Activated T-cell treated with anti-CD3 and anti-CD28 coated beads, Interleukin-2, amount 50 U/mL, for 1 hour (primary cell): Measurements from ENCODE around the gene TMUB1.
A peak's percentile ranks its signal among the peaks of the same experiment; 100 is the strongest.
"Not testable (repeated sequence)": the region's sequence is repeated elsewhere in the genome, so short reads cannot be mapped to it uniquely, and the experiment has no call there.

Source experiments
- DNase-seq: peaks from one replicate; pipeline ENCODE4 v3.0.0-alpha.2; 2020

TMUB1 gene

DNA sequence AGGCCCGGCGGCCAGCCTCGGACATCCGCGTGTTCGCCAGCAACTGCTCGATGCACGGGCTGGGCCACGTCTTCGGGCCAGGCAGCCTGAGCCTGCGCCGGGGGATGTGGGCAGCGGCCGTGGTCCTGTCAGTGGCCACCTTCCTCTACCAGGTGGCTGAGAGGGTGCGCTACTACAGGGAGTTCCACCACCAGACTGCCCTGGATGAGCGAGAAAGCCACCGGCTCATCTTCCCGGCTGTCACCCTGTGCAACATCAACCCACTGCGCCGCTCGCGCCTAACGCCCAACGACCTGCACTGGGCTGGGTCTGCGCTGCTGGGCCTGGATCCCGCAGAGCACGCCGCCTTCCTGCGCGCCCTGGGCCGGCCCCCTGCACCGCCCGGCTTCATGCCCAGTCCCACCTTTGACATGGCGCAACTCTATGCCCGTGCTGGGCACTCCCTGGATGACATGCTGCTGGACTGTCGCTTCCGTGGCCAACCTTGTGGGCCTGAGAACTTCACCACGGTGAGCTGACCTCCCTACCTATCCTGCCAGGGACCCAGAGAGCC is 34.3 kb downstream of the TMUB1 start:
- DNase-seq = no peak

GRCh38 chr7:151047976-151048815 is 35.1 kb downstream of the TMUB1 start, which contains the start of gene ASIC3:
ASIC3 (plus strand) TSS chr7:151048531; CDS start chr7:151048886, 355 bp downstream.
- DNase-seq = no peak

GRCh38 chr7:151046603-151047573 is 36.4 kb downstream of the TMUB1 start:
- no peak for DNase-seq

GRCh38 chr7:151045967-151046366 is 37.3 kb downstream of the TMUB1 start:
- DNase-seq = no peak

- no peak for DNase-seq
Observed at GRCh38 chr7:151045262-151045661, 38.0 kb downstream of the TMUB1 start.

- DNase-seq = no peak
Observed at GRCh38 chr7:151043959-151044358, 39.3 kb downstream of the TMUB1 start.

DNA sequence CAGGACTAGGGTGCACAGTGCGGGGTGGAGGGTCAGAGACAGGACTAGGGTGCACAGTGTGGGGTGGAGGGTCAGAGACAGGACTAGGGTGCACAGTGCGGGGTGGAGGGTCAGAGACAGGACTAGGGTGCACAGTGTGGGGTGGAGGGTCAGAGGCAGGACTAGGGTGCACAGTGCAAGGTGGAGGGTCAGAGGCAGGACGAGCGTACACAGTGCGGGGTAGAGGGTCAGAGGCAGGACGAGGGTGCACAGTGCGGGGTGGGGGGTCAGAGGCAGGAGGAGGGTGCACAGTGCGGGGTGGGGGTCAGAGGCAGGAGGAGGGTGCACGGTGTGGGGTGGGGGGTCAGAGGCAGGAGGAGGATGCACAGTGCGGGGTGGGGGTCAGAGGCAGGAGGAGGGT is 39.8 kb downstream of the TMUB1 start:
- not testable (repeated sequence) for DNase-seq

- DNase-seq = no peak
Observed at GRCh38 chr7:151040616-151041375, 42.5 kb downstream of the TMUB1 start.

- DNase-seq = no peak
Observed at GRCh38 chr7:151039850-151040548, 43.3 kb downstream of the TMUB1 start.

DNA sequence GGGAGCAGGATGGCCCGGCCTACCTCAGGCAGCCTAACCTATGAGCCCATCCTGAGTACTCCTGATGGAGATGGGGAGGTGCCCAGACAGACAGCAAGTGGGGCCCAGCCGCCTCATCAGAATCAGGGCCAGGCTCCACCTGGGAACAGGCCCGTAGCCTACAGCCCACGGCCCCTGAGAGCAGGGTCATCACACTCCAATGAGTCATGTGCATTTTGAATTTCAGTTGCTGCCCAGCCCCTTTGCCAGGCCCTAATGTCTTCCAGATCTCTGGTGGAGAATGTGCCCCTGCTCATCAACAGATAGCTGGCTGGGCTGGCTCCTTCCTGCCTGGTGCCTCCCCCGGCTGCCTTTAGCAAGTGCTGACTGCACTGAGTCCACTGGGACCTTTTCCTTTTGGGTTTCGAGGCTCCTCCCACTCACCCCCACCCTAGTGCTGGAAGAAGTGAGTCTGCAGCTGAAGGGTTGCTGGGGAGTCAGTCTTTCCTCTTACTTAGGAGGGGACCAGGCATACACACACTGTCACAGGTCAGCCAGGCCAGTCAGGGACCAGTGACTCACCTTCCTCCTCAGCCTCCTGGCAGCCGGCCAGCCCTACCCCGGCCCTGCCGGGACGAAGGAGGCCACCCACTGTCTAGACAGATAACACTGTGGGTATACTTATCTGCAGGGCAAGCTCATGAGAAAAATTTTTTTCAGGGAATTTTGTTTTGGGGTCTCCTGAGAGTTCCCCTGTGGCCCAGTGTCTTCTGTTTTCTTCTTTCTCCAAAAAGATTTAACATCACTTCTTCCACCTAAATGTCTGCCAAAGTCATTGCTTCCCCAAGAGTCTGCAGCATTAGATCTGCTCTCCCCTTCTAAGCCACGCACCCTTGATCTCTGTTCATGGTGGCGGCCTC is 44.1 kb downstream of the TMUB1 start:
- DNase-seq = peak; percentile 54

DNA sequence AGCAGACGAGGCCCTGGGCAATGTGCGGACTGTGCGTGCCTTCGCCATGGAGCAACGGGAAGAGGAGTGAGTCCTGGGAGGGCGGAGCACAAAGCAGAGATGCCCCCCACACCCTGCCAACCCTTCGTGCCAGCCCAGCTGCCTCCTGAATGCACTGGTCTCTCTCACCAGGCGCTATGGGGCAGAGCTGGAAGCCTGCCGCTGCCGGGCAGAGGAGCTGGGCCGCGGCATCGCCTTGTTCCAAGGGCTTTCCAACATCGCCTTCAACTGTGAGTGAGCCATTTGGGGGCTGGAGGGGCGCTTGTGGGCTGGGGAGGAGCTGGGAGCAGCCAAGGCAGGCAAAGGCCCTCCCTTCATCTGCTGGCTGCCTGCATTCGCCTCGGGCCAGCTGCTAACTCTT is 47.4 kb downstream of the TMUB1 start:
- no peak for DNase-seq

DNA sequence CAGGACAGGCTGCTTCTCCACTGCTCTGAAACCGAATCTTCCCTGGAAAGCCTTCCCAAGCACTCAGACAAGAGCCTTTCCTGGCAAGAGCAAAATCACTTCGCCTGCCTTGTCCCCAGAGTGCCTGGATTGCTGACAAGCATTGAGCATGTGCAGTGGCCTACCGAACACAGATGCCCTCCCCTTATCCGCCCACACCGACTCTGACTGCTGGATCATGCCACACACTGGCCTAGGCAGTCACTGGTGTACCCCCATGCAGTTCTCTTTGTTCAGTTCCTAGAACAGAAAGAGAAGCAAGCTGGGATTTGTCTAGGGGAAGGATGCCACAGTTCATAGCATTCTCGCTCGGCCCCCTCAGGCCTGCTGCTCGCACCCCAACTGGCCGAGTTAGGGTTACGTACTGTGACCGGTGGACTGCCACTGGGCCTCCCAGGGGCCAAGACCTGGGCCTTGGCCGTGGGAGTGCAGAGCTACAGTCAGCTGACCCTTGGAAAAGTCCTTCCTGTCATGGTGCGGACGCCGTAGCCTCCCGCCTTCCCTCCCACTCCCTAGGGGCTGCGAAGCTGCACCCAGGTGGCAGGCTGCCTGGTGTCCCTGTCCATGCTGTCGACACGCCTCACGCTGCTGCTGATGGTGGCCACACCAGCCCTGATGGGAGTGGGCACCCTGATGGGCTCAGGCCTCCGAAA is 48.1 kb downstream of the TMUB1 start:
- DNase-seq = no peak

GRCh38 chr7:151034312-151035025 is 48.8 kb downstream of the TMUB1 start:
- no peak for DNase-seq

GRCh38 chr7:151033864-151034249 is 49.4 kb downstream of the TMUB1 start:
- no peak for DNase-seq

DNA sequence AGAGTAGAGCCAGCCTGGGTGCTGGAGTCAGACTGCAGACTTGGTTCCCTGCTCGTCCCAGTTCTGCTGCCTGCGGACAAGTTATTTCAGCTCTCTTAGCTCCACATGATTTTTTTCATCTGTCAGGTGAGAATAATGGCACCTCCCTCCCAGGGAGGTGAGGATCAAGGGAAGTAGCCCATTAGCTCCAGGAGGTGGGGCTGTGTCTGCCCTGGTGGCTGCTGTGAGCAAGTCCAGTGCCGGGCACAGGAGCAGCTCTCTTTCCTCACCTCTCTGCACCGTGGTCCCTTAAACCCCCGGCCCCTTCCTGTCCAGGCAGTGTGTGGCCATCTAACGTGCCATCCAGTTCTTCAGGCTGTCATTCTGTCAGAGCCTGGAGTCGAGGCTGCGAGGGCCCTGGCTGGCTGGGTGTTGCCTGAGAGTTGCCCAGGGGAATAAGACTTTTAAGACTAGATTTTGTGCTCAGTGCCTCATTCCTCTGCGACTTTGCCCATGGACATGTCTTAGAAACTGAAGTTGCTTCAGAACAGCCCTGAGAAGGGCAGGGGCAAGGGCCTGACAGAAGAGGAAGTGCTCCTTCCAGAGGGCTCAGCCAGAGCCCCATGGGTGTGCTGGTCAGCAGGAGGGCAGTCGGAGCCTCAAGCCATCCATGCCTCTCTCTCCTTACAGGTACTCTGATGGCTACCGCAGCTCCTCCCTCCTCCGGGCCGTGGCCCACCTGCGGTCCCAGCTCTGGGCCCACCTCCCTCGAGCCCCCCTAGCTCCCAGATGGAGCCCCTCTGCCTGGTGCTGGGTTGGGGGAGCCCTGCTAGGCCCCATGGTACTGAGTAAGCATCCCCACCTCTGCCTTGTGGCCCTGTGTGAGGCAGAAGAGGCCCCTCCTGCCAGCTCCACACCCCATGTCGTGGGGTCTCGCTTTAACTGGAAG is 50.1 kb downstream of the TMUB1 start:
- no peak for DNase-seq
